Esophagus muscularis mucosa (tissue), 4 donors: ENCODE results near the gene AMIGO3.

ENCODE experiments used
- EP300 ChIP-seq: sonication (generic); formaldehyde crosslinking; IDR thresholded peaks from one replicate; pipeline ENCODE4 v1.6.1; 2017; ENCODE audit warnings: antibody characterized with exemption
- POLR2A ChIP-seq: fragments of 450-650 bp; IDR thresholded peaks from one replicate; pipeline ENCODE4 v1.6.1; 2017; ENCODE audit warnings: antibody characterized with exemption, moderate library complexity, mild to moderate bottlenecking, low read depth
- POLR2AphosphoS5 ChIP-seq, 2 donors: sonication (generic); formaldehyde crosslinking; IDR thresholded peaks; one replicate each; pipeline ENCODE4 v1.6.1; 2017; ENCODE audit warnings: antibody characterized with exemption in 2 of 2
- TF ChIP-seq, protein P1 (sequence below), 3 experiments: fragments of 200-600 bp in 2 of 3; fragments of 450-650 bp in 1 of 3; sonication (generic) in 2 of 3; IDR thresholded peaks; one replicate each; pipeline ENCODE4 v1.5.1; 2017 to 2019; ENCODE audit warnings: antibody characterized with exemption in 3 of 3, mild to moderate bottlenecking in 2 of 3, moderate library complexity in 1 of 3

GRCh38 chr3:49724586-49724985 lies 5.1 kb upstream of the AMIGO3 start:
- TF ChIP-seq, protein P1, sequence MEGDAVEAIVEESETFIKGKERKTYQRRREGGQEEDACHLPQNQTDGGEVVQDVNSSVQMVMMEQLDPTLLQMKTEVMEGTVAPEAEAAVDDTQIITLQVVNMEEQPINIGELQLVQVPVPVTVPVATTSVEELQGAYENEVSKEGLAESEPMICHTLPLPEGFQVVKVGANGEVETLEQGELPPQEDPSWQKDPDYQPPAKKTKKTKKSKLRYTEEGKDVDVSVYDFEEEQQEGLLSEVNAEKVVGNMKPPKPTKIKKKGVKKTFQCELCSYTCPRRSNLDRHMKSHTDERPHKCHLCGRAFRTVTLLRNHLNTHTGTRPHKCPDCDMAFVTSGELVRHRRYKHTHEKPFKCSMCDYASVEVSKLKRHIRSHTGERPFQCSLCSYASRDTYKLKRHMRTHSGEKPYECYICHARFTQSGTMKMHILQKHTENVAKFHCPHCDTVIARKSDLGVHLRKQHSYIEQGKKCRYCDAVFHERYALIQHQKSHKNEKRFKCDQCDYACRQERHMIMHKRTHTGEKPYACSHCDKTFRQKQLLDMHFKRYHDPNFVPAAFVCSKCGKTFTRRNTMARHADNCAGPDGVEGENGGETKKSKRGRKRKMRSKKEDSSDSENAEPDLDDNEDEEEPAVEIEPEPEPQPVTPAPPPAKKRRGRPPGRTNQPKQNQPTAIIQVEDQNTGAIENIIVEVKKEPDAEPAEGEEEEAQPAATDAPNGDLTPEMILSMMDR (IDR thresholded peaks at IDR 0.05): no peak
- TF ChIP-seq EP300 (no peak), POLR2A (no peak), POLR2AphosphoS5 (IDR thresholded peaks at IDR 0.05) (no peak)
